ENCODE data around the gene DPY30. TPM values are rescaled to one million over a fixed set of nuclear protein-coding genes. Genes with fewer than 3 reads are reported as not detected.

The DPY30 gene
- total and polyA plus RNA-seq, 2 experiments from 2014 or later: 156 to 518 TPM

GRCh38 chr2:32051836-32052439, 12.3 kb upstream of the DPY30 start:
- Mint-ChIP-seq H3K36me3 (ENCODE audit: low read depth) (no peaks in the 10 kb centered on the region), H3K4me3 (no peak overlapping the region), H3K27me3 (ENCODE audit: insufficient read depth, low read depth, poor library complexity) (peaks cover 3% of the 10 kb centered on the region), H3K27ac (no peak overlapping the region), H3K4me1 (no peaks in the 10 kb centered on the region), H3K9me3 (no peaks in the 10 kb centered on the region)
- no peaks in the 10 kb centered on the region for H3K4me1 ChIP-seq (ENCODE audit: insufficient read depth)
- H2AFZ ChIP-seq: peak overlapping the region; percentile 43; the same call in 1 of the 2 replicates
- no peaks in the 10 kb centered on the region for H3K27me3 ChIP-seq (ENCODE audit: insufficient read depth)
- no peak overlapping the region for H3K4me3 ChIP-seq
- no peaks in the 10 kb centered on the region for H3K9me2 ChIP-seq (ENCODE audit: insufficient read depth)
- H4K20me1 ChIP-seq (replicated peaks; ENCODE audit: insufficient read depth): no peaks in the 10 kb centered on the region
- DNase-seq (ENCODE audit: low spot score) (no peak), ATAC-seq (no peak)
- no peaks in the 10 kb centered on the region for H3K79me2 ChIP-seq (replicated peaks; ENCODE audit: insufficient read depth)
- H3F3A ChIP-seq (replicated peaks; ENCODE audit: low read depth): no peaks in the 10 kb centered on the region
- H3K36me3 ChIP-seq (ENCODE audit: insufficient read depth): no peaks in the 10 kb centered on the region
- H3K4me2 ChIP-seq: no peak overlapping the region
- no peak overlapping the region for H3K27ac ChIP-seq (ENCODE audit: low read depth)
- TF ChIP-seq POLR2AphosphoS5 (IDR thresholded peaks at IDR 0.05; ENCODE audit: low read depth) (no peak), ZNF331 (CRISPR knock-in tag; IDR thresholded peaks at IDR 0.05; ENCODE audit: low read depth) (no peak), ZNF114 (CRISPR knock-in tag; IDR thresholded peaks at IDR 0.05) (no peak), ZNF462 (CRISPR knock-in tag; IDR thresholded peaks at IDR 0.05) (no peak), CTCF (conservative IDR thresholded peaks at IDR 0.05; ENCODE audit: low read depth in 2 of 2) (no peak), EZH2phosphoT487 (IDR thresholded peaks at IDR 0.05; ENCODE audit: unreplicated experiment) (no peak), ETS1 (IDR thresholded peaks at IDR 0.05) (no peak), REST (IDR thresholded peaks at IDR 0.05; ENCODE audit: unreplicated experiment) (no peak)
